Neural crest cell (in vitro differentiated cells): Measurements from ENCODE around the gene ZC3H12C. TPM values are rescaled to one million over a fixed set of nuclear protein-coding genes. Genes with fewer than 3 reads are reported as not detected.

Experiments
- DNase-seq: peaks from one replicate; pipeline ENCODE4 v3.0.0; 2021; ENCODE audit warnings: low read depth, mixed read lengths, low spot score
- H3K27ac Mint-ChIP-seq: one replicate; pipeline ENCODE4 v1.8.0; 2021; ENCODE audit warnings: mild to moderate bottlenecking, mixed read lengths; ENCODE audit not compliant: unreplicated experiment
- H3K27me3 Mint-ChIP-seq: 2 replicates; pipeline ENCODE4 v1.8.0; 2021; ENCODE audit warnings: low read depth, mild to moderate bottlenecking, mixed read lengths
- H3K36me3 Mint-ChIP-seq: 2 replicates; pipeline ENCODE4 v1.8.0; 2021; ENCODE audit warnings: low read depth, mild to moderate bottlenecking, mixed read lengths
- H3K4me1 Mint-ChIP-seq: 2 replicates; pipeline ENCODE4 v1.8.0; 2021; ENCODE audit warnings: mixed read lengths
- H3K4me3 Mint-ChIP-seq: one replicate; pipeline ENCODE4 v1.8.0; 2021; ENCODE audit warnings: mild to moderate bottlenecking, mixed read lengths
- H3K9me3 Mint-ChIP-seq: 2 replicates; pipeline ENCODE4 v1.8.0; 2021; ENCODE audit warnings: mixed read lengths
- total RNA-seq: library from RNA; stranded (reverse); gene quantifications from 2 replicates; pipeline ENCODE4 v1.2.1, GENCODE V29; 2021
- TF ChIP-seq, protein P1 (sequence below): fragments of 200-600 bp; sonication (generic); conservative IDR thresholded peaks from 2 replicates; pipeline ENCODE4 v1.5.0; 2021; ENCODE audit warnings: antibody characterized with exemption, mild to moderate bottlenecking

The ZC3H12C gene
- total RNA-seq, 1 donor from 2014 or later = 14.4 TPM

DNA sequence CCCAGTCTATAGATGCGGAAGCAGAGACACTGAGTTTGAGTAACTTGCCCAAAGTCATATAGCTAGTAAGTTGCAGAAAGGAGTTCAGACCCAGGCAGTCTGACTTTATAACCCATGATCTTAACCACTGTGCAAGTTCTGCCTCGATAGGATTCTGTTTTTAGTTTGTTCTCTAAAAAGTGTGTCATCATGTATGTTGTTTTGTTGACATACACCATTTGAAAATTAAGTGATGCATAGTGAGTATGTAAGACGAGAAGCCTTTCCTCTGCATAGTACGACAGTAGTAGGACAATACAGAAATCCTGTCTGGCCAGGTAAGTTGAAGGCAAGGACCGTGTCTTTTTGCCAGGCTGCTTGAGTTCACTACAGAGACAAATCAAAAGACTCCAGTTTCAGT, 3.3 kb downstream of the ZC3H12C start:
- TF ChIP-seq, protein P1, sequence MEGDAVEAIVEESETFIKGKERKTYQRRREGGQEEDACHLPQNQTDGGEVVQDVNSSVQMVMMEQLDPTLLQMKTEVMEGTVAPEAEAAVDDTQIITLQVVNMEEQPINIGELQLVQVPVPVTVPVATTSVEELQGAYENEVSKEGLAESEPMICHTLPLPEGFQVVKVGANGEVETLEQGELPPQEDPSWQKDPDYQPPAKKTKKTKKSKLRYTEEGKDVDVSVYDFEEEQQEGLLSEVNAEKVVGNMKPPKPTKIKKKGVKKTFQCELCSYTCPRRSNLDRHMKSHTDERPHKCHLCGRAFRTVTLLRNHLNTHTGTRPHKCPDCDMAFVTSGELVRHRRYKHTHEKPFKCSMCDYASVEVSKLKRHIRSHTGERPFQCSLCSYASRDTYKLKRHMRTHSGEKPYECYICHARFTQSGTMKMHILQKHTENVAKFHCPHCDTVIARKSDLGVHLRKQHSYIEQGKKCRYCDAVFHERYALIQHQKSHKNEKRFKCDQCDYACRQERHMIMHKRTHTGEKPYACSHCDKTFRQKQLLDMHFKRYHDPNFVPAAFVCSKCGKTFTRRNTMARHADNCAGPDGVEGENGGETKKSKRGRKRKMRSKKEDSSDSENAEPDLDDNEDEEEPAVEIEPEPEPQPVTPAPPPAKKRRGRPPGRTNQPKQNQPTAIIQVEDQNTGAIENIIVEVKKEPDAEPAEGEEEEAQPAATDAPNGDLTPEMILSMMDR = no peak
- Mint-ChIP-seq H3K4me3 (peak overlapping the region; percentile 36), H3K27me3 (peaks cover 5% of the 10 kb centered on the region), H3K9me3 (no peaks in the 10 kb centered on the region), H3K27ac (no peak overlapping the region), H3K4me1 (peaks cover 40% of the 10 kb centered on the region), H3K36me3 (peaks cover 8% of the 10 kb centered on the region)
- no peak for DNase-seq

- TF ChIP-seq, protein P1 = no peak
- Mint-ChIP-seq H3K36me3 (peaks cover 17% of the 10 kb centered on the region), H3K9me3 (peaks cover 5% of the 10 kb centered on the region), H3K27ac (no peak overlapping the region), H3K27me3 (no peaks in the 10 kb centered on the region), H3K4me1 (peaks cover 31% of the 10 kb centered on the region), H3K4me3 (peak overlapping the region; percentile 6)
- DNase-seq = no peak
Measured at GRCh38 chr11:110097459-110098012, 4.3 kb downstream of the ZC3H12C start.

- H3K27ac Mint-ChIP-seq = no peak overlapping the region
- H3K4me3 Mint-ChIP-seq = no peak overlapping the region
- no peaks in the 10 kb centered on the region for H3K27me3 Mint-ChIP-seq
- peaks cover 30% of the 10 kb centered on the region for H3K4me1 Mint-ChIP-seq
- peaks cover 8% of the 10 kb centered on the region for H3K9me3 Mint-ChIP-seq
- H3K36me3 Mint-ChIP-seq = peaks cover 22% of the 10 kb centered on the region
- TF ChIP-seq, protein P1 = no peak
- DNase-seq = no peak
Measured at GRCh38 chr11:110098645-110099044, 5.5 kb downstream of the ZC3H12C start.

DNA sequence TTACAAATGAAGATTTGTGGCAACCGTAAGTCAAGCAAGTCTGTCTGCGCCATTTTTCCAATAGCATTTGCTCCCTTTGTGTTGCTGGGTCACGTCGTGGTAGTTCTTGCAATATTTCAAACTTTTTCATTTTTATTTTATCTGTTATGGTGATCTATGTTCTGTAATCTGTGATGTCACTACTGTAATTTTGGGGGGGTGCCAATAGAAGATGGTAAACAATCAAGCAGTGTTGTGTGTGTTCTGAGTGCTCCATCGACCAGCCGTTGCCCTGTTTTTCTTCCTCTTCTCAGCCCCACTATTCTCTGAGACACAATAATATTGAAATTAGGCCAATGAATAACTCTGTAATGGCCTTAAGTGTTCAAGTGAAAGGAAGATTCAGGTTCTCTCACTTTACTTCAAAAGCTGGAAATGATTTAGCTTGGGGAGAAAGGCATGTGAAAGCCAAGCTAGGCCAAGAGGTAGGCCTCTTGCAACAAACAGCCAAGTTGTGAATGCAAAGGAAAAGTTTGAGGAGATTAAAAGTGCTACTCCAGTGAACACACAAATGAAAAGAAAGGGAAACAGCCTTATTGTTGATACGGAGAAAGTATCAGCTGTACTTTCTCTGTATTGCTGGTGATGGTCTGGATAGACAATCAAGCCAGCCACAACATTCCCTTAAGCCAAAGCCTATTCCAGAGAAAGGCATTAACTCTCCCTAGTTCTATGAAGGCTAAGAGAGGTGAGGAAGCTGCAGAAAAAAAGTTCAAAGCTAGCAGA, 7.5 kb downstream of the ZC3H12C start:
- DNase-seq = no peak
- Mint-ChIP-seq H3K27me3 (no peaks in the 10 kb centered on the region), H3K4me3 (no peak overlapping the region), H3K36me3 (peaks cover 26% of the 10 kb centered on the region), H3K27ac (no peak overlapping the region), H3K9me3 (peaks cover 8% of the 10 kb centered on the region), H3K4me1 (peaks cover 14% of the 10 kb centered on the region)
- TF ChIP-seq, protein P1 = no peak

- Mint-ChIP-seq H3K4me3 (no peak overlapping the region), H3K36me3 (peaks cover 27% of the 10 kb centered on the region), H3K9me3 (peaks cover 16% of the 10 kb centered on the region), H3K4me1 (no peaks in the 10 kb centered on the region), H3K27me3 (no peaks in the 10 kb centered on the region), H3K27ac (no peak overlapping the region)
- no peak for DNase-seq
- TF ChIP-seq, protein P1 = no peak
Measured at GRCh38 chr11:110106713-110107274, 13.6 kb downstream of the ZC3H12C start.
